Gastrocnemius medialis (tissue), 4 donors: Measurements from ENCODE around the gene KAZALD1.

ENCODE experiments used
- CTCF ChIP-seq, 5 experiments: fragments of 450-650 bp in 3 of 5; fragments of 200-600 bp in 2 of 5; sonication (generic) in 2 of 5; IDR thresholded peaks in 4 of 5; conservative IDR thresholded peaks in 1 of 5; 1 replicate in 4 of 5; 2 replicates in 1 of 5; pipeline ENCODE4 v1.5.1; 2016 to 2019; ENCODE audit warnings: antibody characterized with exemption in 5 of 5, mild to moderate bottlenecking in 3 of 5, moderate library complexity in 3 of 5
- POLR2A ChIP-seq, 2 donors: fragments of 450-650 bp; IDR thresholded peaks; one replicate each; pipeline ENCODE4 v1.6.1; 2017; ENCODE audit warnings: antibody characterized with exemption in 2 of 2, mild to moderate bottlenecking in 2 of 2, moderate library complexity in 2 of 2

- TF ChIP-seq CTCF (IDR thresholded peaks at IDR 0.05 in 4 of 5, conservative IDR thresholded peaks at IDR 0.05 in 1 of 5) (no peak), POLR2A (IDR thresholded peaks at IDR 0.05) (no peak)
These were observed 14.0 kb downstream of the KAZALD1 start for GRCh38 chr10:101075775-101076174.
